Activated naive CD4-positive, alpha-beta T cell treated with anti-CD3 and anti-CD28 coated beads, Interleukin-2, amount 50 U/mL, for 16 hours (primary cell): ENCODE data around the gene NPNT.
"Not testable (repeated sequence)": the region's sequence is repeated elsewhere in the genome, so short reads cannot be mapped to it uniquely, and the experiment has no call there.

ENCODE experiments used
- DNase-seq: peaks from one replicate; pipeline ENCODE4 v3.0.0-alpha.2; 2020

Gene NPNT, protein sequence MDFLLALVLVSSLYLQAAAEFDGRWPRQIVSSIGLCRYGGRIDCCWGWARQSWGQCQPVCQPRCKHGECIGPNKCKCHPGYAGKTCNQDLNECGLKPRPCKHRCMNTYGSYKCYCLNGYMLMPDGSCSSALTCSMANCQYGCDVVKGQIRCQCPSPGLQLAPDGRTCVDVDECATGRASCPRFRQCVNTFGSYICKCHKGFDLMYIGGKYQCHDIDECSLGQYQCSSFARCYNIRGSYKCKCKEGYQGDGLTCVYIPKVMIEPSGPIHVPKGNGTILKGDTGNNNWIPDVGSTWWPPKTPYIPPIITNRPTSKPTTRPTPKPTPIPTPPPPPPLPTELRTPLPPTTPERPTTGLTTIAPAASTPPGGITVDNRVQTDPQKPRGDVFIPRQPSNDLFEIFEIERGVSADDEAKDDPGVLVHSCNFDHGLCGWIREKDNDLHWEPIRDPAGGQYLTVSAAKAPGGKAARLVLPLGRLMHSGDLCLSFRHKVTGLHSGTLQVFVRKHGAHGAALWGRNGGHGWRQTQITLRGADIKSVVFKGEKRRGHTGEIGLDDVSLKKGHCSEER

GRCh38 chr4:105894660-105895582, at the start of gene NPNT:
Gene NPNT (plus strand): TSS chr4:105895471. CDS start chr4:105895653, 182 bp downstream.
- DNase-seq: no peak

- no peak for DNase-seq
These were observed 49.7 kb upstream of the NPNT start for GRCh38 chr4:105845559-105845958.

DNA sequence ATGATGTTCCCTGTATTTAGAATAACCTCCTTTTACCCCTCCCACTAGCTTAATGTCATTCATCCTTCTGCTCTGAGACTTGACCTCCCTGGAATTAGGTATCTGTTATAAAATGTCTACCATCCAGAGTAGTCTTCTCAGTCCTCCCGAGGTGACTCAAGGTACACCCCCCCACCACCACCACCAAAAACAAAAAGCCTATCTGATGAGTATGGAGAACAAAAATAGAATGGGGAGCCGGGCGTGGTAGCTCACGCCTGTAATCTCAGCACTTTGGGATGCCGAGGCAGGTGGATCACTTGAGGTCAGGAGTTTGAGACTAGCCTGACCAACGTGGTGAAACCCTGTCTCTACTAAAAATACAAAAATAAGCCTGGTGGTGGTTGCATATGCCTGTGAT, 46.9 kb upstream of the NPNT start:
- DNase-seq: not testable (repeated sequence)

- DNase-seq: no peak
These were observed 44.1 kb upstream of the NPNT start for GRCh38 chr4:105851196-105851595.

DNA sequence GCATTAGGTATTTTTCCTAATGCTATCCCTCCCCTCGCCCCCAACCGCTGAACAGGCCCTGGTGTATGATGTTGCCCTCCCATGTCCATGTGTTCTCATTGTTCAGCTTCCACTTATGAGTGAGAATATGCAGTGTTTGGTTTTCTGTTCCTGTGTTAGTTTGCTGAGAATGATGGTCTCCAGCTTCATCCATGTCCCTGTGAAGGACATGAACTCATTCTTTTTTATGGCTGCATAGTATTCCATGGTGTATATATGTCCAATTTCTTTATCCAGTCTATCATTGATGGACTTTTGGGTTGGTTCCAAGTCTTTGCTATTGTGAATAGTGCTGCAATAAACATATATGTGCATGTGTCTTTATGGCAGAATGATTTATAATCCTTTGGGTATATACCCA, 43.0 kb upstream of the NPNT start:
- not testable (repeated sequence) for DNase-seq

- DNase-seq: no peak
These were observed 36.7 kb upstream of the NPNT start for GRCh38 chr4:105858466-105859040.

DNA sequence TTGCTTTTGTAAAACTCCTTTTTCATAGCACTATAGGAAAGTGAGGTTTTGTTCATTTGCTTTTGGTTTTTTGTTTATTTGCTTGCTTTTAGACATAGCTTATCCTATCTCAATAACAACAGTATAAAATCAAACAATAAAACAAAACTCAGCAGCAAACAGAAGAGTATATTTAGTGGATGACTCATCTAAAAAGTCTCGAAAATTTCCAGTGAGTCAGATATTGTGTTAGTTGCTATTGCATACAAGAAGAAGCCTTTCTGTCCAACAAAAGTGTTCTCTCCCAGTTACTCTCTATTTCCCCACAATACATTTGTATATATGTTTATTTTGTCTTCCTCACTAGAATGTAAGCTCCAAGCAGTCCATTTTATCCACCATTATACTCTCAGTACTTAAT, 36.0 kb upstream of the NPNT start:
- DNase-seq: no peak

DNA sequence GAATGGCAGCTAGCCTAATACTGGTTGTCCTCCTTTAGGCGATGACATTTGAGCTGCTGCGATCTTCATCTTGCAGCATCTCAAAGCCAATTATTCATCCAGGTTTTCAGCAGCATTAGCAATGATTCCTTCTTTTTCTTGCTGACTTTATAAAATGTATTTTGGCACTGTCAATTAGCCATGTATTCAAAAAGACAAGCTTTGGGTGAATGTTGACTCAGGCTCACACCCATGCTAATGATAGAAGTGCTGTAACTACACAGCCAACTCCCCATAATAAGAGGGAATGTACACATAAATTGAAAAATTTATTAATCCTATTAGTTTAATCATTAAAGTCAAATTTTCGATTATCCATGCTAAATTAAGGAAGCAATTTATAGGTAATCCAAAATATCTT, 24.3 kb upstream of the NPNT start:
- no peak for DNase-seq

DNA sequence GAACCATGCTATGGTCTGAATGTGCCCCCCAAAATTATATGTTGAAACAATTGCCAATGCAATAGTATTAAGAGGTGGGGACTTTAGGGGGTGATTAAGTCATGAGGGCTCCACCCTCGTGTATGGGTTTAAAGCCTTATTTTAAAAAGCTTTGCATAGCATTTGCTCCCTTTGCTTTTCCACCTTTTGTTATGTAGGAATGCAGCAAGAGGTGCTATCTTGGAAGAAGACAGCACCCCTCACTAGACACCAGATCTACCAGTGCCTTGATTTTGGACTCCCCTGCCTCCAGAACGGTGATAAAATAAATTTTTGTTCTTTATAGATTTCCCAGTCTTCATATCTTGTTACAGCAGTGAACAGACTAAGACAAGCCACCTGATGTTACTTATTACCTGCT, 23.3 kb upstream of the NPNT start:
- DNase-seq: no peak

GRCh38 chr4:105875233-105875632, 20.0 kb upstream of the NPNT start:
- DNase-seq: no peak

DNA sequence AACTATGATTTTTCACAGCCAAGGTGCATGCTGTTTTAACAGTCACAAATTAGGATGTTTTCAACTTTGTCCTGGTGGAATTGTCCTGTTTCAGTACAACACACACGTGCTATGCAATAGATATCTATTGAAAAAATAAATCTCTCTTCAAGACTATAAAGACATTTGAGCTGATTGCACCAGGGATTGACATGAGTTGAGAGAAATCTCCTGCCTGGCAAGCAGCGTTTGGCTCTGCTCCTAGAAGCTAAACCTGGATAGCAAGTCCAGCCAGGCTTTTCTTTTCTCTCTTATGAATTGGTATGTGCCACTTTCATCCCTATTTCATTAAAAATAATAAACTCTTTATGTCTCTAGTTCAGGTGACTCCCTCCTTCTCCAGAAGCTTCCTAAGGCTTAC, 16.6 kb upstream of the NPNT start:
- DNase-seq: no peak

GRCh38 chr4:105887508-105887907, 7.8 kb upstream of the NPNT start:
- no peak for DNase-seq

DNA sequence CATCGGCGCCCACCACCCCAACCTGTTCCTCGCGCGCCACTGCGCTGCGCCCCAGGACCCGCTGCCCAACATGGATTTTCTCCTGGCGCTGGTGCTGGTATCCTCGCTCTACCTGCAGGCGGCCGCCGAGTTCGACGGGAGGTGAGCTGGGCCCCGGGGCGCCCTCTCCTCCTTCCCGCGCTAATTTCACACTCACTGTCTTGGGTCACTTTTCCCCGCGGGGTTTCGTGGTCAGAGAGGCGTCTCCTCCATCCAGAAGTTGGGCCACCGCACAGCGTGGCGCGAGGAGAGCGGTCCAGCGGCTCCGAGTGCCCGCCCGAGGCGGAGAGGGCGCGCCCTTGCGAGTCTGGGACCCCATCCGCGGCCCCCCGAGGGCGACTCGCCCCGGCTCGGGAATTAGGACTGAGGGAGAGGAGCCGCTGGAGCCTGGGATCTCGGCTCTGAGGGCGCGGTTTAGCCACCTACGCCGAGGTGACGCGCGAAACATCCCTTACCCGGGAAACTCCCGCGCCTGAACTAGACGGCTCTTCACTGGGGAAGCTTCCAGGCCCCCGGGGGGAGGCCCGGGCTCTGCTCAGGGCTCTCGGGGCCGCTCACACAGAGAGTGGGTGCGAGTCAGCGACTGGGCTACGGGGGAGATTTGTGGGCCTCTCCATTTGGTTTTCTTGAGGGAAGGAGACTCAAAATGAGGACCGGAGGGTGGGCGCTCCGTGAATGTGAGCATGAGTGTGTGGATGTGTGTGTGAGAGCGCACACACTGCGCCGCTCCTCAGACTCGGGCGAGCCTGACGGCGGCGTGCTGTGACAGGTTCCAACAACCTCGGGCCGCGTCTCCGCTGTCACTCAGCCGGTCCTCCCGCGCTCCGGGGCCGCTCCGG, 551 bp downstream of the NPNT start:
- no peak for DNase-seq

DNA sequence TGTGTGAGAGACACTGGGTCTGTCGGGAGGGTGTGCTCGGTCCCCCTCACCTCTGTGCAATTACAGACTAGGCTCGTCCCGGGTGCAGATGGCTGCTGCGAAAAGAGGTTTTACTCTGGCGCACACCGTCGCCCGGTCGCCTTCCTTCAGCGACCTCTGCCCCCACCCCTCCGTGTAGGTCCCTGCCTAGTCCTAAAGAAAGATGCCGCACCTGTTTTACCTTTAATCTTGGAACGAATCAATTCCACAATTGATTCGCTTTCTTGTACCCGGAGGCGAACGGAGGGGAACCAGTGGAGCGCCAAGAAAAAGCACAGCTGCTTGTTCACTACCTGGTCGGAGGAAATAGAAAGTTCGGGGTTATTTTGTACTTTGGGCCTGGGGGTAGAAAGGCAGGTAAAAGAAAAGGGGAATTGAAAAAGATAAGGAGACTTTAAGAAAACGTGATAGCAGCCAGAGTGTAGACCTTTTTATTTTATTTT, 1.2 kb downstream of the NPNT start:
- no peak for DNase-seq

GRCh38 chr4:105896984-105897775, 1.9 kb downstream of the NPNT start:
- no peak for DNase-seq

DNA sequence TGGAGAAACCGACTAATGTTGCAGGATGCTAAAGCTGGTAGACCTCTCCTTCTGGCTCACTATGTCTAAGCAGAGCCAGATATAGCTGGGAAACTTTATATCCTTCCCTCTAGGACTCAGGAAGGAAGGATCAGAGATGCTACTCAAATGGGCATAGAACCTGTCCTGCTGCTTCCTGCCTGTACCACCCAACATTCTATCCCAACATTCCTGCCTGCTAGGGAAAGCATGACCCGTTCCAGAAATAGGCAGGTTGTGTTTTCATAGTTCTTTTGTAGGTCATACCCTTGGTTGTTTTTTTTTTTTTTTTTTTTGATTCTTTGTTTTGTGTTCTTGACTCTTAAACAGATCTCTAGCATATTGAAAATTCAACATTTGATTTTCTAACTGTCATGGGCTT, 5.3 kb downstream of the NPNT start:
- DNase-seq: no peak

DNA sequence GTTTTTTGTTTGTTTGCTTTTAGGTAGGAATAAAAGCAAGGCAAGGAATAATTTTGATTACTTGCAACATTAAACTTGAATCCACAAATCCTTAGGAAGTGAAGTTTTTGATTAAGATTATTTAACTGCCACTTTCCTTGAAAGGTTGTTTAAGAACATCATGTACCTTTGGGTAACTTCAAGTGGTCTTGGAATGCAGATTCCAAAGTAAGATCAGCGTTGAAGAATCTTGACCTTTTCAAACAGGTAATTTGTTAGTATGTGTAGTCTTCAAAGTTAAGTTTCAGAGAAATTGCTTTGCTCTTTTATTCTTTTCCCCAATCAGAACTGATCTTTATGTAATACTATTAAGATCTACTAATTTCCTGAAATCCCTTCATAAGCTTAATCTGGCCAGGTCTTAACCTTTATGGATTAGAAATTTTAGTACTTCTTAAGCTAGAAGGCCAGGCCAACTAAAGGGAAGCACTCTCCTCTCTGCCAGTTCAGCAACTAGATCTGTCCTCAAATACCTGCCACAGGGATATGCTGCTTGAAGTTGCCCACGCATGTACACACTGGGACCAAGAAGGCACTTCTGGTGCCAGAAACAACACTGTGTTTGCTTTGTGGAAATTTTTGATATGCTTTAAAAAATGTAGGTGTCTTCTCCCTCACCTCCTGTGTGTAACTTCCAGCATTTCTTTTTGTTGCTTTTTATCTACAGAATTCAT, 7.4 kb downstream of the NPNT start:
- DNase-seq: no peak

- no peak for DNase-seq
These were observed 14.6 kb downstream of the NPNT start for GRCh38 chr4:105909787-105910281.

- no peak for DNase-seq
These were observed 16.2 kb downstream of the NPNT start for GRCh38 chr4:105911426-105911825.

- no peak for DNase-seq
These were observed 17.4 kb downstream of the NPNT start for GRCh38 chr4:105912633-105913032.
